ENCODE results near the gene MLPH. TPM values are rescaled to one million over a fixed set of nuclear protein-coding genes. Genes with fewer than 3 reads are reported as not detected.

Gene MLPH
- total and polyA plus RNA-seq, 9 of the 15 experiments (the other 6 are each of a cell fraction or from before 2014, with no cell fraction given): 0.22 TPM; not detected in 8

GRCh38 chr2:237557633-237558015, 70.6 kb downstream of the MLPH start:
- no peak for DNase-seq (ENCODE audit: extremely low read depth in 1 of 4, low spot score in 3 of 4)
- TF ChIP-seq ZBTB17 (CRISPR knock-in tag; IDR thresholded peaks at IDR 0.05): no peak
- no peak for TF ChIP-seq CTBP1 (IDR thresholded peaks at IDR 0.05; ENCODE audit: borderline replicate concordance)
- no peak for TF ChIP-seq BHLHE40 (IDR thresholded peaks at IDR 0.05; ENCODE audit: low read length)
- no peak for TF ChIP-seq BCL6 (CRISPR knock-in tag; IDR thresholded peaks at IDR 0.05)
- no peak for TF ChIP-seq HIVEP1 (CRISPR knock-in tag; IDR thresholded peaks at IDR 0.05)
- no peak for TF ChIP-seq SNIP1 (IDR thresholded peaks at IDR 0.05; ENCODE audit: low read depth)
- no peak for TF ChIP-seq ARID2 (IDR thresholded peaks at IDR 0.05)
- no peak for TF ChIP-seq ASH1L (IDR thresholded peaks at IDR 0.05; ENCODE audit: borderline replicate concordance, low read depth, partially characterized antibody)
- no peak for TF ChIP-seq ZNF239 (CRISPR knock-in tag; IDR thresholded peaks at IDR 0.05)
- no peak for TF ChIP-seq SIN3A (IDR thresholded peaks at IDR 0.05; ENCODE audit: borderline replicate concordance in 2 of 2, control insufficient read depth in 1 of 2, low read depth in 2 of 2, low read length in 2 of 2)
- TF ChIP-seq ZNF668 (CRISPR knock-in tag; IDR thresholded peaks at IDR 0.05): no peak
- TF ChIP-seq CBX3 (IDR thresholded peaks at IDR 0.05; ENCODE audit: borderline replicate concordance in 1 of 2, low read length in 2 of 2): no peak
- Histone ChIP-seq H2AFZ (ENCODE audit: low read depth, low read length) (no peak overlapping the region), H3K79me2 (ENCODE audit: control insufficient read depth, insufficient read depth, low read length) (no peaks in the 10 kb centered on the region), H3K4me1 (replicated peaks in 1 of 2; ENCODE audit: control insufficient read depth in 2 of 2, insufficient read depth in 2 of 2, low read length in 2 of 2) (no peaks in the 10 kb centered on the region; a peak in 1 of 5 replicates), H3K4me3 (no peak overlapping the region), H3K27ac (ENCODE audit: extremely low read depth, low read depth, low read length) (no peak overlapping the region), H3K9ac (ENCODE audit: insufficient read depth in 1 of 2, low read depth in 2 of 2, low read length in 2 of 2) (no peak overlapping the region), H3K27me3 (ENCODE audit: control insufficient read depth in 2 of 2, insufficient read depth in 2 of 2, low read length in 2 of 2) (peaks cover 0 to 14% of the 10 kb centered on the region in 2 experiments; a peak in 1 of 5 replicates), H3K36me3 (ENCODE audit: control insufficient read depth, insufficient read depth, low read length) (no peaks in the 10 kb centered on the region), H3K9me3 (replicated peaks; ENCODE audit: control insufficient read depth, insufficient read depth, low read depth, low read length) (no peaks in the 10 kb centered on the region), H3K4me2 (ENCODE audit: insufficient read depth, low read length) (no peak overlapping the region), H3K9me1 (ENCODE audit: control insufficient read depth, insufficient read depth, low read length) (no peaks in the 10 kb centered on the region), H4K20me1 (replicated peaks; ENCODE audit: control insufficient read depth, insufficient read depth, low read length) (no peaks in the 10 kb centered on the region)
- FAIRE-seq: no peak
- intact Hi-C loops (cut with micrococcal nuclease) (no loop called here), in situ Hi-C loops (cut with MboI) (no loop called here)
- no peak for ATAC-seq
- 0% methylated on average over 4 of the region's 4 CpGs for WGBS (ENCODE audit: insufficient coverage, low coverage, missing lambda C conversion rate)
- CTCF ChIA-PET (ENCODE audit: low intra/inter-chr PET ratio): no interaction called here
- no TSS peak for BruUV-seq (replicated peaks)
- POLR2A ChIA-PET: no interaction called here

Measured in K562 (cell line).